GM18508 (cell line): ENCODE results near the gene POU3F3.
A peak's percentile ranks its signal among the peaks of the same experiment; 100 is the strongest.

Experiments used
- ATAC-seq: cut with Tn5 transposase; IDR thresholded peaks from one replicate; pipeline ENCODE4 v1.9.1; 2021; ENCODE audit warnings: moderate number of reproducible peaks; ENCODE audit not compliant: insufficient read depth, unreplicated experiment

Gene POU3F3

GRCh38 chr2:104846786-104847585, 6.9 kb upstream of the POU3F3 start:
- ATAC-seq = no peak

- no peak for ATAC-seq
Observed at GRCh38 chr2:104847586-104848160, 6.2 kb upstream of the POU3F3 start.

GRCh38 chr2:104848526-104848925, 5.4 kb upstream of the POU3F3 start:
- no peak for ATAC-seq

- ATAC-seq = no peak
Observed at GRCh38 chr2:104849101-104849500, 4.8 kb upstream of the POU3F3 start.

- peak; percentile 38 for ATAC-seq
Observed at GRCh38 chr2:104849618-104850141, 4.2 kb upstream of the POU3F3 start.

GRCh38 chr2:104850361-104851290, 3.3 kb upstream of the POU3F3 start:
- no peak for ATAC-seq

- no peak for ATAC-seq
Observed at GRCh38 chr2:104851291-104852089, 2.4 kb upstream of the POU3F3 start.

- no peak for ATAC-seq
Observed at GRCh38 chr2:104852090-104852666, 1.7 kb upstream of the POU3F3 start.

- ATAC-seq = no peak
Observed at GRCh38 chr2:104854498-104855220, 744 bp downstream of the POU3F3 start.

- ATAC-seq = no peak
Observed at GRCh38 chr2:104855221-104856085, 1.5 kb downstream of the POU3F3 start.

- ATAC-seq = no peak
Observed at GRCh38 chr2:104856086-104856972, 2.4 kb downstream of the POU3F3 start.

GRCh38 chr2:104856973-104857261, 3.0 kb downstream of the POU3F3 start:
- ATAC-seq = no peak

GRCh38 chr2:104857262-104858005, 3.5 kb downstream of the POU3F3 start:
- ATAC-seq = no peak

- ATAC-seq = no peak
Observed at GRCh38 chr2:104858006-104858978, 4.4 kb downstream of the POU3F3 start.

GRCh38 chr2:104859291-104859765, 5.4 kb downstream of the POU3F3 start:
- no peak for ATAC-seq
